Astrocyte of the hippocampus (primary cell): Measurements from ENCODE around the gene CCDC112.

Experiments
- DNase-seq: peaks from one replicate; pipeline ENCODE4 v3.0.0; 2011; ENCODE audit warnings: low read depth, low spot score

The CCDC112 gene, protein sequence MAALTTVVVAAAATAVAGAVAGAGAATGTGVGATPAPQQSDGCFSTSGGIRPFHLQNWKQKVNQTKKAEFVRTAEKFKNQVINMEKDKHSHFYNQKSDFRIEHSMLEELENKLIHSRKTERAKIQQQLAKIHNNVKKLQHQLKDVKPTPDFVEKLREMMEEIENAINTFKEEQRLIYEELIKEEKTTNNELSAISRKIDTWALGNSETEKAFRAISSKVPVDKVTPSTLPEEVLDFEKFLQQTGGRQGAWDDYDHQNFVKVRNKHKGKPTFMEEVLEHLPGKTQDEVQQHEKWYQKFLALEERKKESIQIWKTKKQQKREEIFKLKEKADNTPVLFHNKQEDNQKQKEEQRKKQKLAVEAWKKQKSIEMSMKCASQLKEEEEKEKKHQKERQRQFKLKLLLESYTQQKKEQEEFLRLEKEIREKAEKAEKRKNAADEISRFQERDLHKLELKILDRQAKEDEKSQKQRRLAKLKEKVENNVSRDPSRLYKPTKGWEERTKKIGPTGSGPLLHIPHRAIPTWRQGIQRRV

DNA sequence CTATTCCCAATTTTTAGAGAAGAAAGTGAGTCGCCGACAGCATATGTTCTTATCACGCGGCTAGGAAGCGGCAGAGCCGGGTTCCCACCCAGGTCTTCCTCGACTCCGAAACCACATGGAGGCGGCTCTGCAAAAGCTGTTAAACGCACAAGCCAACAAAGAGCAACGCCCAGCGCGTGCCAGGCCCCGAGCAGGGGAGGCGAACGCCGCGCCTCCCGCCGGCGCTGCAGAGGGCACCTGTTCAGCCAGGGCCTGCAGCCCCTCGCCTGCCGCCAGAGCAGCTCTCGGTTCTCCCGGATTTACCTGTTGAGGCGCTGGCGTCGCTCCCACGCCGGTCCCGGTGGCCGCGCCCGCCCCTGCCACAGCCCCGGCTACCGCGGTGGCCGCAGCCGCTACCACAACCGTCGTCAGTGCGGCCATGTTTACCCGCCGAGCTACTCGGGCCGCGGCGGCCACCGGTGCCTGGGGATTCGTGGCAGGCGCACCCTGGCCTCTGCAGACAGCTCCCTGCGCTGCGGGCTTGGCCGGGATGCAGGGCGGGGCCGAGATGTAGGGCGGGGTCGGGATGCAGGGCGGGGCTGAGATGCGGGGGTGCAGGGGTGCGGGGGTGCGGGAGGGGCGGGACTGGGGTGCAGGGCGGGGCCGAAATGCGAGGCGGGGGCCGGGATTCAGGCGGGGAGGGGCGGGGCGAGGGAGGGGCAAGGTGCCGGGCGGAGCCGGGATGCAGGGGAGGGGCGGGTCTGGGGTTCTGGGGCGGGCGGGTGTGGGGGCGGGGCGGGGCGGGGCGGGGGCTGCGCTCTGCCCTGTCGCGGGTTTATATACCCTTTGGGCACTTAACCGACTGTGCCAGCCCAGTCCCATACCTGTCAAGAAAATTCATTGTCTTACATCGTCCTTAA is at the start of gene CCDC112:
TSS of gene CCDC112 (minus strand) at position 531 of the 899 bp plus-strand sequence. CDS start at position 420, 111 bp downstream.
- DNase-seq: peak; percentile 86

DNA sequence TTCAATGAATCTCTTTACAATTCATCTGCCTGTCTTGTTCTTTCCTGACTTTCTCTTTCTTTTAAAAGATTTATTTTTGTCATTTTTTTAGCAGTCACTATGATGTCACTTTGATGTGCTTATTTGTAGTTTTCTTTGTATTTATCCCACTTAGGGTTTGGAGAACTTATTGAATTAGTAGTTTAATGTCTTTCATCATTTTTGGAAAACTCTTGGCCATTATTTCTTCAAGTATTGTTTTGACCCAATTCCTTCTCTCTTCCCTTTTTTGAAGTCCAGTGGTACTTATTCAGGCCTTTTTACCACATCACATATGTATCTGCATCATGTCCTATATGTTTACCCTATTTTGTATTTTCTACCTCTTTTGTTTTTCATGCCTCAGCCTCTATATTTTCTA is 48.9 kb upstream of the CCDC112 start:
- no peak for DNase-seq

DNA sequence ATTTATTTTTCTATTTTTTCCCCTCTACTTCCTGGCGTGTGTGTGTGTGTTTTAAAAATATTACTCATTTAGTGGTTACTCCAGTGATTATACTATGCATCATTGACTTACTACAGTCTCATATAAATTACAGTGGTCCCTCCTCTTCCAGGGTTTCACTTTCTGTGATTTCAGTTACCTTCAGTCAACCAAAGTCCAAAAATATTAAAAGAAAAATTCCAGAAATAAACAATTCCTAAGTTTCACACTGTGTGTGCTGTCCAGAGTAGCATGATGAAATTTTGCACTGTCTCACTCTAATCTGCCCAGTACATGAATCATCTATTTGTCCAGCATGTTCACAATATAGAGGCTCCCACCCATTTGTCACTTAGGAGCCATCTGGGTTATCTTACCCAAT is 47.4 kb upstream of the CCDC112 start:
- no peak for DNase-seq

DNA sequence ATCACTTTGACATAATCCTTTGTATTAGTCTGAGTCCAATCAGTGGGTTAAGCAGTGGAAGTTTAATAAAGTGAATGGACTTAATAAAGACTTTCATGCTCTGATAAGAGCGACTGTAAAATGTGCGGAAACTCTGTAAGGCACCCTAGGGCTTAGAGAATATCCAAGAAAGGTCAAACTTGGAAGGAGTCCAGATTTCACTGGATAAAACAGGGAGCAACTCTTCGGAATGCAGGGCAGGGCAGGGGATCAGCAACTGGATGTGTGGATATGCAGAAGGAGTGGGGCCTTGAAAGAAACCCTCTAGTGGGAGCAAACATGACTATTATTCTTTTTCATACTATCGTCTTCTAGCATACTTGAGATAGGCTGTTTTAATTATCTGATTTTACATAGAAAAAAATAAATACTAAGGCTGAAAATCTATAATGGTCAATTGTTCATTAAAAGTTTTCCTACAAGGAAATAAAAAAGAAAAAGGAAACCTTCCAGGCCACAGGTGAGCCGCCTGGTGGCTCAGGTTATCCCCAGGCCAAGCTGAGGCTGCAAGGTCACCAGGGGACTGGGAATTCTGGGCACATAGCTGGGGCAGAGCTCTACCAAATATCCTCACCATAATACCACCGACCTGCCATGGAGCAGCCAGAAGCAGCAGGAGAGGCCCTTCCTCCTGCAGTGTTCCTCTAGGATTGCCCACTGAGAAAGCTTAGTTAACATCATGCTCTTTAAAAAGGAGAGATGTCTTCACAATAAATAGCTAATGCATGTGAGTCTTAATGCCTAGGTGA is 46.3 kb upstream of the CCDC112 start:
- DNase-seq: no peak

DNA sequence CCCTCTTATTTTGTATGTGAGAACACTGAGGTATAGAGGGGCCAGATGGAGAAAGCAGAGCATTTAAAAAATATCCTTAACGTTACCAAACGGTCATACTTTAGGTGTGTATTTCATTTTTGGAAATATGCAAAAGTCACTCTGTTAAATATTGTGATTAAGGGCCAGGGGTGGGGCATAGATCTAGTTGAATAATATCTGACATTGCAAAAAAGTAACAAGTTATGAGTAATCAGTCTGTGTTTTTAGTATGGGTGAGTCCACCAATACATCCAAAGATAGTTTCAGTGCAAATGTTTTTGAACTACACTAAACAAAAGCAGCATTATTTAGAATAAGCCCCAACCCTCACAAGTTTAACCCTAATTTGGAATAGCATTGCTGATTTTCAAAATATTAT is 45.3 kb upstream of the CCDC112 start:
- no peak for DNase-seq

DNA sequence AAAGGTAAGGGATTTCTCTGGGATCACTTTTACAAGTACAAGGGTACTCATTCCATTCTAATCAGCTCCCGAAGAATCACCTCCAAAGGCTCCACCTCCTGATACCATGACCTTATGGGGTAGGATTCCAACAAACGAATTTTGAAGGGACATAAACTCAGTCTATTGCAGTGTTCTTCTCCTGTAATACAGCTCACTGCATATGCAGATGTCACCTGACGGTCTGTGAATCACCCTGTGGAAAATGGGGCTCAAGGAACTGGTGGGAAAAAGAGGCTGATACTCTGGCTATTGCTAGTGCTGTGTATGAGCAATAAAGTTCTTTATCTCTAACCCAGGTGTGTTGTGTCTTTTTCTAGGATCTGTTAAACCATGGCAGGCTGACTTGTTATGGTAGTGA is 42.4 kb upstream of the CCDC112 start:
- DNase-seq: no peak

DNA sequence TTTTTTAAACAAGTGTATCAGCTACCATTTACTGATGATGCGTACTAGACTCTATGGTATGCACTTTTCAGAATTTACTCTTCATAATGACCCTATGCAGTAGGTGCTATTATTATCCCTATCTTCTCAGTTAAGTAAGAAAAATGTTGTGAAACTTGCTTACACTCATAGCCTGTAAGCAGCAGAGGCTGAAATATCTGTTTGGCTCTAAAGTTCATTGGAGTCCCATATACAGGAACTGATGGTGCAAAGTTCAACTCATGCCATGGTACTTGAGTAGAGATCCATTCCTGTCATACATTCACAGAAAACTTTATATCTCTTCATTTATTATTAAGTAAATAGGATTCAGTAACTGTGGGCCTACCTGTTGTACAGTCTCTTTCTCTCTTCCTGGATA is 41.4 kb upstream of the CCDC112 start:
- DNase-seq: no peak

DNA sequence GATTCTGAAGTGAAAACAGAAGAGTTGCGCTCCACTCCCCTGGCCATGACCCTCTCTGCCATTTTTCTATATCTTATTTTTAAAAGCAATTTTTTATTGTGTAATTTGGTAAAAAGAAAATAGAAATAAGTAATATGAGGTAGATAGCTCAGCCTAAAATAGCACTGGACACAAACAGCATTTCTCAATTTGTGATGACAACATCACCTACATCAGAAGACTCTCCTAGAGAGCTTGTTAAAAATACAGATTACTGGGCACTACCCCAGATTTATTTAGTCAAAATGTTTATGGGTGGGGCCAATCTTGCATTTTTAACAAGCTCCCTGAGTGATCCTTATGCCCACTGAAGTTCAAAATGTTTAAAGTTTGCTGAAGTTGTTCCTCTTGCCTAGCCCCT is 40.5 kb upstream of the CCDC112 start:
- DNase-seq: no peak

DNA sequence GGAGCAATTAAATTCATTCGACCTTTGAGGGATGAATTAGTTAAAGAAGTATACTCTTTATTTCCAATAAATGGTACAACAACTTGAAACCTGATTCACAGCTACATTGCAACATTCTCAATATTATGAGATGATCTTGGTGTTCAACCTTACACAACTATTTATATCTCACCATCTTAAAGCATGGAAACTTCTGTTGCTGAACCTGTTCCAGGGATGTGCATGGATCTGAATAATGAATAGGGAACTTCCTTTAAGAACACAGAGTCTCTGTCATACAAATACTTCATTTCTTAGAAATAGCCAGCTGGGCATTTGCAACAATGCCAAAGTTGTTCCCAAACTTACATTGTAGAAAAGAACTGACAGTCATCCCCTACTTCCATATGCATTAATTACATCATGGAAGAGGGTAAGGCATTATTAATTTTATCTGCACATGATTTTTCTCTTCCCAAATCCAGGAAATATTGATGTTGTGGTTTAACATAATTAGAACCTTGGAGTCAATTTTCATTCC is 39.8 kb upstream of the CCDC112 start:
- no peak for DNase-seq

DNA sequence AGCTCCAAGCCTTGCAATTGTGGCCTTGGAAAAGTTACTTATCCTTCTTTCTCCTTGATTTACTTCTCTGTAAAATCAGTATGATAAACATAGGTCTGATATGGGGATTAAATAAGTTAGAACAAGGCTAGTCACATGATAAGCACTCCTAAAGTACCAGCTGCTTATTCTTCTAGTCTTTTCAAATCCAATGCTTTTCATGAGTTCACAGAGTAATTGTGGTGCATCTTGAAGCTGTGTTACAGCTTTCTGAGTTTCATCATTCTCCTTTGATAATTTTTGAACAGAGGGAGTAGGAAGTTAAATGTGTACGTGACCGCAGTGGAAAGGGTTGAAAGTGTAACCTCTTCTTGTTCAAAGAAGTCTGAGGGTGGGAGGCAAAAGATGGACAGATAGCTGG is 38.8 kb upstream of the CCDC112 start:
- DNase-seq: no peak

DNA sequence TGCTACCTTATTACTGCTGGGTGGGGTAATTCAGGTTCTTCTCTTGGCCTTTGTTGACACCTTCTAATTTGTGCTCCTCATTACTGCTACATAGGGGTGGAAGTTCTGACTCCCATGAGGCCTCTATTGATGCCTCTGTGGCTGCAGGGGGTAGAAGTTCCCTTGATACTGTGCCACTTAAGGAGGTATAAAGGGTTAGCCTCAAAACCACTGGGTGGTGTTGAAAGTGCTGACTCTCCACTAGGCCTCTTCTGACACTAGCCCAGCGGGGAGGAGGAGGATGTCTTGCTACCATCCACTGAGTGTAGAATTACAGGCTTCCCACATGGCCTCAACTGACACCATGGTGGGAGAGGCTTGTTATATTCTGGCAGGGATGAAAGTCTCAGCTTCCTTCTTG is 36.7 kb upstream of the CCDC112 start:
- DNase-seq: no peak

DNA sequence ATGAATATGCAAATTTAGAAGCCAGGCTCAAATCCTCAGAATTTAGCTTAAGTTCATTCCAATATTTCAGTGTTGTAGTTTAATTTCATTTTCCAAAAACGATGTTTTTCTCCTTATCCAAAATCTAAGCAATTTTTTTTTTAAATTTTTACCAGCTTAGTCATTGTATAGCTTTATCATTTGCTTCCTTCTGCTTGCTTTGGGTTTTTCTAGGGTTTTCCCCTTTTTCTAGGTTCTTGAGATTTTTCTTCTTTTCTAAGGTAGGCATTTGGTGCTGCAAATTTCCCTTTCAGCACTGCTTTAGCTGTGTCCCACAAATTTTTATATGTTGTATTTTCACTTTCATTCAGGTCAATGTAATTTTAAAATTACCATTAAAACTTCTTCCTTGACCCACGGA is 34.4 kb upstream of the CCDC112 start:
- DNase-seq: no peak

DNA sequence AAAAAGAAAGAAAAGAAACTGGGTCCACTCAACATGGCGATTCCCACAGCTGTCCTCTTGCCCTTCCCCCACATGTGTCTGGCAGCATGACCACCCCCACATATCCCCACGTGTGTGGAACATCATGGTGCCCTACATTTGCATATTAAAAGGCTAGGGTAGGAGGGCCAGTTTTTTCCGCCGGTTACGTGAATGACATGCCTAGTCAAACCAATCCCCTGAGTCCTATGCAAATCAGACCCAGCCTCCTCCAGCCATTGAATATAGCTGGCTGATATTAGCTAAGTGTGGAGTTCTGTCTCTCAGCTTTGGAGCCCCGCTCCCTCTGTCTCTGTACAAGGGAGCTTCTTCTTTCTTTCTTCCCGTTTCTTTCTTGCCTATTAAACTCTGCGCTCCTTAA is 33.0 kb upstream of the CCDC112 start:
- no peak for DNase-seq

DNA sequence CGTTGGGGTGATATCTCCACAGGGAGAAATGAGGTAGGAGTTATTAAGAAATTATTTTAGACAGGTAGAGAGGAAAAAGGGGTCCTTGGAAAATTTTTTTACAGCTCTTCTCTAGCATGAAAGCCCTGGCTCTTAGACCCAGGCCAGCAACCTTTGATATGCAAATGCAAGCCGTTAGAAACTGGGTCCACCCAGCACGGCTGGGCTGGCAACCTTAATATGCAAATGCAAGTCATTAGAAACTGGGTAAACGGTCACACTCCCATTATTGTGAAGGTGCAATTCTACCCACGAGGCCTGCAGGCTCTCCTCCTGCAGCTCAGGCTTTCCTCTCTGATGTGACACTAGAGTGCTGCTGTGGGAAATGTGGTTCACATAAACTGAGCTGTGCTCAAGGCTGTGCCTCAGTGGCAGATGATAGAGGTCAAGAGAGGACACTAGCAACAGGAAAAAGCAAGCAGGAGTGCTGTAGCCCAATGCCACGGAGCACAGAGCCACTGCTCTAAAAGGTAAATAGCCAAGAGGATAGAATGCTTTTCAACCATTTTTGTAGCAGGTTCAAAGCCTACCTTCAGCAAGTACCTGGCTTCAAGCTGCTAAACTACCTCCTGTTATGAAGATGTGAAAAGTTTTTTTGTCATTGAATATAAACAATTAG is 32.3 kb upstream of the CCDC112 start:
- DNase-seq: peak; percentile 15

DNA sequence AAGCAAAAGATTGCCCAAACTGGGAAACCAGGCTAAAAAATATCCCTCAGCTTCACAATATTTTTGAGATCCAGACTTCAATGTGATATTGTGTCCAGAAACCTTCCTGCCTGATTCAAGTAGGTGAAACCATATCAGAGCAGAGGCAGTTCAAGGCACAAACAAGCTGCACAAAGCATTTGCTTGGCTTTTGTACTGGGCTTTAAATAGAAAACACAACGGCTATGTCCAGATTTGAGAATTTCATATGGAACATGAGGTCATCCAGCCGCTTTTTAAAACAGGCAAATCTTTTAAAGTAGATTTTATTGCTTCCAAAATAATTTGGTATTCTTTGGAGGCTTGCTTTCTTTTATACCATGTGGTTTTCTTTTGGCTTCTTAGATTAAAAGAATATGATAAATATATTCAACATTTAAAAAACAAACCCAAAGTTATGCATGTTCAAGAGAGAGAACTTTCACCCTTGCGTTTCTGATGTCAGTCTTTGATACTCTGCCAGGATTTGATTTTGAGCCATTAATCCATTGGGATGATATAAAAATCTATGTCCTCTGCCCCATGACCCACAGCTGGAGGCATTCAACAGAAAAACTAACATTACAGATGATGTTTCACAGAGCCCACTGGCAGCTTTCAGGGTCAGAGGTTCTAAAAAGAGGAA is 29.0 kb upstream of the CCDC112 start:
- DNase-seq: no peak

DNA sequence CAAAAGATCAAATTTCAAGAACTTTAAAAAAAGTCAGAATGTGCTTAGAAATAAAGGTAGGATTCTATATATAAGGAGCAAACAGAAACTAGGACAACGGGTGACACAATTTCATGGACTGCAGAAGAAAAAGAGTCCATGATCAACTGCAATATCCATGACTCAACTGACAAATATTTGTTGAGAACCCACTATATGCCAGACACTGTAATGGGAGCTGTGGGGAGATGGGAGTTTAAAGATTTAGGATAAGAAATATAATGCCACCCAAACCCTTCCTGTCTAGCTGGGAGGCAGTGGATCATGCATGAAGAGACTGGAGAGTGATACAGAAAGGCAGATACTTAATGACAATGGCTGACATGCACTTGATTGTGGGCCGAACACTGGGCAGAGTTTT is 27.6 kb upstream of the CCDC112 start:
- no peak for DNase-seq

DNA sequence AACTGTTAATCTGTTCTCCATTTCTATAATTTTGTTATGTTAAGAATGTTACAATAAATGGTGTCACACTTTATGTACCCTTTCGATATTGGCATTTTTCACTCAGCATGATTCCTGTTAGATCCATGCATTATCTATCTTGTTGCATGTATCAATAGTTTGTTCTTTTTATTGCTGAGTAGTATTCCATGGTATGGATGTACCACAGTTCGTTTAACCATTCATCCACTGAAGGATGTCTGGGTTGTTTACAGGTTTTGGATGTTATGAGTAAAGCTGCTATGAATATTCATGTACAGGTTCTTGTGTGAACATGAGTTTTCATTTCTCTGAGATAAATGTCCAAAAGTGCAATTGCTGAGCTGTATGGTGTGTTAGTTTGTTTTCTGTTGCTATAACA is 26.3 kb upstream of the CCDC112 start:
- no peak for DNase-seq

DNA sequence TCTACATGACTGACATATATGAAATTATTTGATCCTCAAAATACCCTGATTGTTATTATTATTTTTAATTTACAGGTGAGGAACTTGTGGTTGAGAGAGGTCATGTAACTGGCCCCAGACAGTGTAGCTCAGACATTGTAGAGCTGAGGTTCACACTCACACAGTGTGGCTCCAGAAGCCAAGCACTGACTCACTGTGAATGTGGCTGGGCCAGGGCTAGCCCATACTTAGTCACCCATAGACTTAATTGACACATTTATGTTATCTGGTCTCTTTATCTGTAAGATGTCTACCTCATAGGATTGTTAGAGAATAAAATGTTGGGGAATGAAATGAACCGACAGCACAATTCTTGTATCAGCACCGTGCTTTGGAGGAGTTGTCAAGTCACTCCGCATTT is 24.9 kb upstream of the CCDC112 start:
- no peak for DNase-seq

DNA sequence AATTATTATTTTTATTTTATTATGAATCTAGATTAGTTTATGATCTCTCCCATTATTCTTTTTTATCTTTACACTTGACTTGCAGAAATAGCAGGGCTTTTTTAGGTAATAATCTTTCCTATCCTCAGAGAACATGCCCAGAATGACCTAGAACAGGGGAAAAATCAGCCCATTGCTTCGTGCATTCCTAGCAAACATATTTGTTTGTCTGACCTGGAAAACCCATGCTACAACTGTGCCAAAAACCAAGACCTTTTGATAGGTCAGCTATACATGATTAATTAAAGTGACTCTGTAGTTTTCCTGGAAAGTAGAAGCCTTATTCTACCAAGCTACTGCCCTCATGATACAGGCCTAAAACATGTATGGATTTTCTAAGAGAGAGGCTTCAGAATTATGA is 24.1 kb upstream of the CCDC112 start:
- no peak for DNase-seq

DNA sequence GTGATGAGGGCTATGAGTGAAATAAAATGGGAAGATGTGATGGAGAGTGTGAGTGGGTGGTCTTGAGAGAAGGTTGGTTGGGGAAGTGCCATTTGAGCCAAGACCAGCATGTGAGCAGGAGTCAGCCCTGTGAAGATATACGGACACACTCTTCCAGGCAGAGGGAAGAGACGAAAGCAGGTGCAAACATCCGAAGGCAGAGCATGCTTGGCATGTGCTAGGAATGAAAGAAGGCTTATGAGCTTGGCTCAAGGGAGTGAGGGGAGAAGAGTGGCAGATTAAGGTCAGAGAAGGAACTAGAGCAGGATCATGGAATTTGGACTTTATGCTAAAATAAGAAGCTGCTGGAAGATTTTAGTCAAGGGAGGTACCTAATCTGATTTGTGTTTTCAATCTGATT is 23.6 kb upstream of the CCDC112 start:
- no peak for DNase-seq

DNA sequence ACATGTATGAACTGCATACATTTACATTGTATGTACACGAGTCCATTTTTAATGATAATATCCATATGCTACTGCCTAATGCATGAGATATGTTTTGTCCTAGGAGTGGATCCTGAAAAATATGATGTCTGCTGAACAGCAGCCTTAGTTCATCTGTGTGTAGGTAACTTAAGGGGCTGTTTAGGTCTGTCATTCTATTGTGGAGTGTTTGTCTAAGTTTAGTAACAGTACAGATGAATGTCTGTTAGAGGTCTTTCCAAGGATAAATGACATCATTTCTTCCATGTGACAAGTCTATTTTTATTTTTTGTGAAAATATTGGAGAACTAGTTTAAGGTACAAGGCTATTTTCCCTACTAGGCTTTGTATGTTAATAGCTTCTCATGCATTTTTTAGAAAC is 22.6 kb upstream of the CCDC112 start:
- no peak for DNase-seq
